ENCODE data around the gene PDF. TPM values are rescaled to one million over a fixed set of nuclear protein-coding genes. Genes with fewer than 3 reads are reported as not detected.

PDF gene
- total RNA-seq, 1 donor from 2014 or later = 44.9 TPM

DNA sequence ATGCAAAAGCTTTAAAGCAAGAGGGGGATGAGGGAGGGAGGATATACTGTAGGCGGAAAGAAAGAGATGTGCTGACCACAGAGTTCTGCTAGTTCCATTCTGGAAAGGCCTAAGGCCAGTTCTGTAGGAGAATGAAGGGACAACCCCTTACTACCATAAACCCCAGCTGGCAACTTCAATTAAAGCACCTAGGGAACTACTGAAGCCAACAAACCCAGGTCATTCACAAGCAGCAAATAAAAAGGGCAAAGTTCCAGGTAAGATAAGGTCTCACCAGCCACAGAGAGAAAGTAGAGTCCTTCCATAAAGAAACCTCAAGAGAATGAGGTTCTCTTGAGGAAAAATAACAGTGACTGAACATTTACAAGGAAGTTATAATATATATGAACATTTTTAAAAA is 42.6 kb upstream of the PDF start:
- intact Hi-C loops (cut with DNase I) = no loop called here
- DNase-seq (ENCODE audit: extremely low spot score in 2 of 2) = no peak
- no peaks in the 10 kb centered on the region for H3K4me1 ChIP-seq
- no peaks in the 10 kb centered on the region for H3K27me3 ChIP-seq
- no peak overlapping the region for H3K27ac ChIP-seq
- H3K4me3 ChIP-seq = no peak overlapping the region
- no peaks in the 10 kb centered on the region for H3K9me3 ChIP-seq
- H3K36me3 ChIP-seq = peaks cover 0 to 46% of the 10 kb centered on the region in 2 donors
- TF ChIP-seq POLR2A (IDR thresholded peaks at IDR 0.05) (no peak), POLR2AphosphoS5 (IDR thresholded peaks at IDR 0.05; ENCODE audit: insufficient read depth in 1 of 2, low read depth in 1 of 2) (no peak)
- TF ChIP-seq, protein P1, sequence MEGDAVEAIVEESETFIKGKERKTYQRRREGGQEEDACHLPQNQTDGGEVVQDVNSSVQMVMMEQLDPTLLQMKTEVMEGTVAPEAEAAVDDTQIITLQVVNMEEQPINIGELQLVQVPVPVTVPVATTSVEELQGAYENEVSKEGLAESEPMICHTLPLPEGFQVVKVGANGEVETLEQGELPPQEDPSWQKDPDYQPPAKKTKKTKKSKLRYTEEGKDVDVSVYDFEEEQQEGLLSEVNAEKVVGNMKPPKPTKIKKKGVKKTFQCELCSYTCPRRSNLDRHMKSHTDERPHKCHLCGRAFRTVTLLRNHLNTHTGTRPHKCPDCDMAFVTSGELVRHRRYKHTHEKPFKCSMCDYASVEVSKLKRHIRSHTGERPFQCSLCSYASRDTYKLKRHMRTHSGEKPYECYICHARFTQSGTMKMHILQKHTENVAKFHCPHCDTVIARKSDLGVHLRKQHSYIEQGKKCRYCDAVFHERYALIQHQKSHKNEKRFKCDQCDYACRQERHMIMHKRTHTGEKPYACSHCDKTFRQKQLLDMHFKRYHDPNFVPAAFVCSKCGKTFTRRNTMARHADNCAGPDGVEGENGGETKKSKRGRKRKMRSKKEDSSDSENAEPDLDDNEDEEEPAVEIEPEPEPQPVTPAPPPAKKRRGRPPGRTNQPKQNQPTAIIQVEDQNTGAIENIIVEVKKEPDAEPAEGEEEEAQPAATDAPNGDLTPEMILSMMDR (IDR thresholded peaks at IDR 0.05) = no peak

DNA sequence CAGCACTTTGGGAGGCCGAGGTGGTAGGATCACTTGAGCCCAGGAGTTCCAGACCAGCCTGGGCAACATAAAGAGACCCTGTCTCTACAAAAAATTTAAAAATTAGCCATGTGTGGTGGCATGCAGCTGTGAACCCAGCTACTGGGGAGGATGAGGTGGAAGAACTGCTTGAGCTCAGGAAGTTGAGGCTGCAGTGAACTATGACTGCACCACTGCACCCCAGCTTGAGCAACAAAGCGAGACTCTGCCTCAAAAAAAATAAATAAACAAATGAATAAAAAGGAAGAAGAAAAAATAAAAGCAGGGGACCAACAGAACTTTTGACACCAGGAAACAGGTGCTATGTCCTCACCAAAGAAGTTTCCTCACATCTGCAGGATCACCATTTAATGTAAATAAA is 41.2 kb upstream of the PDF start:
- TF ChIP-seq, protein P1 (IDR thresholded peaks at IDR 0.05) = no peak
- TF ChIP-seq POLR2AphosphoS5 (IDR thresholded peaks at IDR 0.05; ENCODE audit: insufficient read depth in 1 of 2, low read depth in 1 of 2) (no peak), POLR2A (IDR thresholded peaks at IDR 0.05) (no peak)
- no peak for DNase-seq (ENCODE audit: extremely low spot score in 2 of 2)
- no peaks in the 10 kb centered on the region for H3K27me3 ChIP-seq
- H3K36me3 ChIP-seq = peaks cover 3 to 56% of the 10 kb centered on the region in 2 donors
- H3K4me1 ChIP-seq = no peaks in the 10 kb centered on the region
- H3K27ac ChIP-seq = no peak overlapping the region
- intact Hi-C loops (cut with DNase I) = no loop called here
- no peak overlapping the region for H3K4me3 ChIP-seq
- no peaks in the 10 kb centered on the region for H3K9me3 ChIP-seq

DNA sequence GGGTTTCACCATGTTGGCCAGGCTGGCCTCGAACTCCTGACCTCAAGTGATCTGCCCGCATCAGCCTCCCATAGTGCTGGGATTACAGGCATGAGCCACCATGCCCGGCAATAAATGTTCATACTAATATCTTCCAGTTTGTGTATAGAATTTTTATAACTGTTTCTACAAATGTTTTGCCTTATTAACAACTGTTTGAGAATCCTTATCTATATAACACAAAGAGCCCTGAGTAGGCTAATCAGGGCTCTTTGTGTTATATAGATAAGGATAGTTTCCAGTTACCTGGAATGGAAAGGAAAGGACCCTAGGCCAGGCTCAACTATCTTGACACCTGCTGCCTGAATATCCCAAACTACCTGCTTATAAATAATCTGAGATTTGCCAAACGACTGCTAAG is 38.5 kb upstream of the PDF start:
- Histone ChIP-seq H3K4me1 (no peaks in the 10 kb centered on the region), H3K27me3 (no peaks in the 10 kb centered on the region), H3K4me3 (no peak overlapping the region), H3K9me3 (no peaks in the 10 kb centered on the region), H3K27ac (no peak overlapping the region), H3K36me3 (peaks cover 3 to 76% of the 10 kb centered on the region in 2 donors)
- intact Hi-C loops (cut with DNase I) = no loop called here
- DNase-seq (ENCODE audit: extremely low spot score in 2 of 2) = no peak
- TF ChIP-seq POLR2AphosphoS5 (IDR thresholded peaks at IDR 0.05; ENCODE audit: insufficient read depth in 1 of 2, low read depth in 1 of 2) = no peak
- no peak for TF ChIP-seq POLR2A (IDR thresholded peaks at IDR 0.05)

DNA sequence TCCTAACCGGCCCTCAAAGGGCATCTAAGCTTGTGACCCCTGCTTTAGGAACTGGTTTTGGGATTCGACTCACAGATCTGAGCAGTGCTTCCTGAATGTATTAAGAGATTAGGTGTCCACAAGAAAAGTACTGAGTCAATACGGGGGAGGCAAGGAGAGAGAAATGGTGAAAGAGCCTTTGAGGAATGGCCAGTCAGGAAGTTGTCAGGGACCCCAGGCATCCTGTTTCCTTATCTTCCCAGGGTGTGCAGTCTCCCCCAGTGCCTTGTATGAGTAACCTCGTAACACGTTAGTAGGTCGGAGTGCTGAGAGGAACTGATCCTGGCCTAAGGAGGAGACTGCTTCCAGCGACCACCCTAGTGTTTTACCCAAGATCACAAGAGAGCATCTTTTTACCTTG is 37.6 kb upstream of the PDF start:
- no peak for DNase-seq (ENCODE audit: extremely low spot score in 2 of 2)
- H3K4me1 ChIP-seq = no peaks in the 10 kb centered on the region
- intact Hi-C loops (cut with DNase I) = no loop called here
- H3K36me3 ChIP-seq = peaks cover 3 to 76% of the 10 kb centered on the region in 2 donors
- no peak overlapping the region for H3K4me3 ChIP-seq
- TF ChIP-seq, protein P1 (IDR thresholded peaks at IDR 0.05) = no peak
- TF ChIP-seq POLR2AphosphoS5 (IDR thresholded peaks at IDR 0.05; ENCODE audit: insufficient read depth in 1 of 2, low read depth in 1 of 2) (no peak), POLR2A (IDR thresholded peaks at IDR 0.05) (no peak)
- H3K27ac ChIP-seq = no peak overlapping the region
- no peaks in the 10 kb centered on the region for H3K9me3 ChIP-seq
- H3K27me3 ChIP-seq = no peaks in the 10 kb centered on the region

DNA sequence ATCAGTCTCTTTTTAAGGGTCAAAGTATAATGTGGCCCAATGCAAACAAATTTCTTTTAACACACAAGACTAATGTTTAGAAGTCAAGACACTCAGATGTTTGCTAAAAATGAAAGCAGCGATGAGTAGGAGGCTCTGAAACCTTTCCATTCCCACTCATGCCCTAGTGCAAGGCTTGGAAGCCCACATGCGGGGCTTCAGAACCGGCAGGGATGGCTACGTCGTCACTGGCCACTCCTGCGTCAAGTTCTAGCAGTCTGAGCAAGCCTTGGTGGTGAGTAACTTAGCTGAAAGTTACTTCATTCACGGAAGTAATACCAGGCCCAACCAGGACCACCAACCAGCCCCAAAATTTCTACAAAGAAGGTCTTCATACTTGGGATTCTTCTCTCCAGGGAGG is 36.0 kb upstream of the PDF start:
- H3K4me1 ChIP-seq = no peaks in the 10 kb centered on the region
- H3K4me3 ChIP-seq = no peak overlapping the region
- peaks cover 3 to 61% of the 10 kb centered on the region in 2 donors for H3K36me3 ChIP-seq
- TF ChIP-seq POLR2A (IDR thresholded peaks at IDR 0.05) (no peak), POLR2AphosphoS5 (IDR thresholded peaks at IDR 0.05; ENCODE audit: insufficient read depth in 1 of 2, low read depth in 1 of 2) (no peak)
- TF ChIP-seq, protein P1 (IDR thresholded peaks at IDR 0.05) = no peak
- H3K27me3 ChIP-seq = no peaks in the 10 kb centered on the region
- H3K27ac ChIP-seq = no peak overlapping the region
- no peak for DNase-seq (ENCODE audit: extremely low spot score in 2 of 2)
- intact Hi-C loops (cut with DNase I) = no loop called here
- no peaks in the 10 kb centered on the region for H3K9me3 ChIP-seq
